ENCODE measurements around the gene CORO7. TPM values are rescaled to one million over a fixed set of nuclear protein-coding genes. Genes with fewer than 3 reads are reported as not detected.

CORO7 gene
- total and polyA plus RNA-seq, 9 of the 15 experiments (the other 6 are each of a cell fraction or from before 2014, with no cell fraction given): 0.45 to 77.2 (median 18.7) TPM

DNA sequence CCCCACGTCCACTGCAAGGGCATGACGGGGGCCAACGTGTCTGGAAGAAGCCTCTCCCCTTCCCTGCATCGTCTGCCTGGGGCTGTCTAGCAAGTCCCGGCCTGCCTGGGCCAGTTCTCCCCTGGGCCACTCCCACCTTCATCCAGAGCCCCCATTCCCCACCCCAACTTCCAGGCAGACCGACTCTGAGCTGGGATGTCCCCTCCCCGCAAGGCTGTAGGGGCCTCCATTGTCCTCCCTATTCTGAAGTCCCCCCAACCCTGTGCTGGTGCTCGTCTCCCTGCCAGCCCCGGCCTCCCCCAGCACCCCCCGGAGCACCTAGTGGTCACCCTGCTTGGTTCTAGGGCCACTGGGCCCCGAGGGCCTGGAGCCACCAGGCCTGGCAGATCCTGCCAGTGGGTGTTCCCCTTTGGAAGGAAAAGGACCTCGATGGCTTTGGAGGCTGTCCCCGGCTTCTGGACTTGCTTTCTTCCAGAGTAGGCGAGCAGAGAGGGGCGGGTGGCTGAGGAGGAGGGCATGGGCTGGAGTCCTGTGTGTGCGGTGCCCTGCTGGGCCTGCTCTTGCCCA is 95.7 kb downstream of the CORO7 start (continued):
- TF ChIP-seq, protein P1, sequence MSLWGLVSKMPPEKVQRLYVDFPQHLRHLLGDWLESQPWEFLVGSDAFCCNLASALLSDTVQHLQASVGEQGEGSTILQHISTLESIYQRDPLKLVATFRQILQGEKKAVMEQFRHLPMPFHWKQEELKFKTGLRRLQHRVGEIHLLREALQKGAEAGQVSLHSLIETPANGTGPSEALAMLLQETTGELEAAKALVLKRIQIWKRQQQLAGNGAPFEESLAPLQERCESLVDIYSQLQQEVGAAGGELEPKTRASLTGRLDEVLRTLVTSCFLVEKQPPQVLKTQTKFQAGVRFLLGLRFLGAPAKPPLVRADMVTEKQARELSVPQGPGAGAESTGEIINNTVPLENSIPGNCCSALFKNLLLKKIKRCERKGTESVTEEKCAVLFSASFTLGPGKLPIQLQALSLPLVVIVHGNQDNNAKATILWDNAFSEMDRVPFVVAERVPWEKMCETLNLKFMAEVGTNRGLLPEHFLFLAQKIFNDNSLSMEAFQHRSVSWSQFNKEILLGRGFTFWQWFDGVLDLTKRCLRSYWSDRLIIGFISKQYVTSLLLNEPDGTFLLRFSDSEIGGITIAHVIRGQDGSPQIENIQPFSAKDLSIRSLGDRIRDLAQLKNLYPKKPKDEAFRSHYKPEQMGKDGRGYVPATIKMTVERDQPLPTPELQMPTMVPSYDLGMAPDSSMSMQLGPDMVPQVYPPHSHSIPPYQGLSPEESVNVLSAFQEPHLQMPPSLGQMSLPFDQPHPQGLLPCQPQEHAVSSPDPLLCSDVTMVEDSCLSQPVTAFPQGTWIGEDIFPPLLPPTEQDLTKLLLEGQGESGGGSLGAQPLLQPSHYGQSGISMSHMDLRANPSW (CRISPR knock-in tag; IDR thresholded peaks at IDR 0.05): no peak
- TF ChIP-seq ZNF766 (CRISPR knock-in tag; conservative IDR thresholded peaks at IDR 0.05): no peak
- TF ChIP-seq, protein P2, sequence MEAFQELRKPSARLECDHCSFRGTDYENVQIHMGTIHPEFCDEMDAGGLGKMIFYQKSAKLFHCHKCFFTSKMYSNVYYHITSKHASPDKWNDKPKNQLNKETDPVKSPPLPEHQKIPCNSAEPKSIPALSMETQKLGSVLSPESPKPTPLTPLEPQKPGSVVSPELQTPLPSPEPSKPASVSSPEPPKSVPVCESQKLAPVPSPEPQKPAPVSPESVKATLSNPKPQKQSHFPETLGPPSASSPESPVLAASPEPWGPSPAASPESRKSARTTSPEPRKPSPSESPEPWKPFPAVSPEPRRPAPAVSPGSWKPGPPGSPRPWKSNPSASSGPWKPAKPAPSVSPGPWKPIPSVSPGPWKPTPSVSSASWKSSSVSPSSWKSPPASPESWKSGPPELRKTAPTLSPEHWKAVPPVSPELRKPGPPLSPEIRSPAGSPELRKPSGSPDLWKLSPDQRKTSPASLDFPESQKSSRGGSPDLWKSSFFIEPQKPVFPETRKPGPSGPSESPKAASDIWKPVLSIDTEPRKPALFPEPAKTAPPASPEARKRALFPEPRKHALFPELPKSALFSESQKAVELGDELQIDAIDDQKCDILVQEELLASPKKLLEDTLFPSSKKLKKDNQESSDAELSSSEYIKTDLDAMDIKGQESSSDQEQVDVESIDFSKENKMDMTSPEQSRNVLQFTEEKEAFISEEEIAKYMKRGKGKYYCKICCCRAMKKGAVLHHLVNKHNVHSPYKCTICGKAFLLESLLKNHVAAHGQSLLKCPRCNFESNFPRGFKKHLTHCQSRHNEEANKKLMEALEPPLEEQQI (IDR thresholded peaks at IDR 0.05): no peak
- no peak for TF ChIP-seq BDP1 (IDR thresholded peaks at IDR 0.05; ENCODE audit: insufficient read depth, insufficient read length)
- no peak for TF ChIP-seq SNRNP70 (optimal IDR thresholded peaks at IDR 0.05; ENCODE audit: low read depth, low read length)
- no peak for TF ChIP-seq NFXL1 (CRISPR knock-in tag; IDR thresholded peaks at IDR 0.05)
- TF ChIP-seq RFX5 (IDR thresholded peaks at IDR 0.05; ENCODE audit: low read depth, low read length): no peak

Data from K562 (cell line).